Measurements from ENCODE around the gene PPT2.

- TF ChIP-seq CTCF (IDR thresholded peaks at IDR 0.05) (no peak), CEBPB (IDR thresholded peaks at IDR 0.05) (no peak)
- TF ChIP-seq, protein P1, sequence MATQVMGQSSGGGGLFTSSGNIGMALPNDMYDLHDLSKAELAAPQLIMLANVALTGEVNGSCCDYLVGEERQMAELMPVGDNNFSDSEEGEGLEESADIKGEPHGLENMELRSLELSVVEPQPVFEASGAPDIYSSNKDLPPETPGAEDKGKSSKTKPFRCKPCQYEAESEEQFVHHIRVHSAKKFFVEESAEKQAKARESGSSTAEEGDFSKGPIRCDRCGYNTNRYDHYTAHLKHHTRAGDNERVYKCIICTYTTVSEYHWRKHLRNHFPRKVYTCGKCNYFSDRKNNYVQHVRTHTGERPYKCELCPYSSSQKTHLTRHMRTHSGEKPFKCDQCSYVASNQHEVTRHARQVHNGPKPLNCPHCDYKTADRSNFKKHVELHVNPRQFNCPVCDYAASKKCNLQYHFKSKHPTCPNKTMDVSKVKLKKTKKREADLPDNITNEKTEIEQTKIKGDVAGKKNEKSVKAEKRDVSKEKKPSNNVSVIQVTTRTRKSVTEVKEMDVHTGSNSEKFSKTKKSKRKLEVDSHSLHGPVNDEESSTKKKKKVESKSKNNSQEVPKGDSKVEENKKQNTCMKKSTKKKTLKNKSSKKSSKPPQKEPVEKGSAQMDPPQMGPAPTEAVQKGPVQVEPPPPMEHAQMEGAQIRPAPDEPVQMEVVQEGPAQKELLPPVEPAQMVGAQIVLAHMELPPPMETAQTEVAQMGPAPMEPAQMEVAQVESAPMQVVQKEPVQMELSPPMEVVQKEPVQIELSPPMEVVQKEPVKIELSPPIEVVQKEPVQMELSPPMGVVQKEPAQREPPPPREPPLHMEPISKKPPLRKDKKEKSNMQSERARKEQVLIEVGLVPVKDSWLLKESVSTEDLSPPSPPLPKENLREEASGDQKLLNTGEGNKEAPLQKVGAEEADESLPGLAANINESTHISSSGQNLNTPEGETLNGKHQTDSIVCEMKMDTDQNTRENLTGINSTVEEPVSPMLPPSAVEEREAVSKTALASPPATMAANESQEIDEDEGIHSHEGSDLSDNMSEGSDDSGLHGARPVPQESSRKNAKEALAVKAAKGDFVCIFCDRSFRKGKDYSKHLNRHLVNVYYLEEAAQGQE (IDR thresholded peaks at IDR 0.05) = no peak
These were observed 29.6 kb downstream of the PPT2 start for GRCh38 chr6:32183483-32184083.

All from A549 (cell line).